GM21526 (cell line): Measurements from ENCODE around the gene HLCS.

Source experiments
- ATAC-seq: cut with Tn5 transposase; IDR thresholded peaks from one replicate; pipeline ENCODE4 v1.9.1; 2021; ENCODE audit warnings: moderate library complexity; ENCODE audit not compliant: unreplicated experiment, low FRiP score

The HLCS gene

GRCh38 chr21:36791180-36791579 lies 175.3 kb downstream of the HLCS start:
- no peak for ATAC-seq

- no peak for ATAC-seq
Observed at GRCh38 chr21:36790616-36791015, 175.9 kb downstream of the HLCS start.

- ATAC-seq, result no peak
Observed at GRCh38 chr21:36788120-36788638, 178.3 kb downstream of the HLCS start.

GRCh38 chr21:36786186-36786585 lies 180.3 kb downstream of the HLCS start:
- ATAC-seq, result no peak

- ATAC-seq, result no peak
Observed at GRCh38 chr21:36785615-36786014, 180.9 kb downstream of the HLCS start.

GRCh38 chr21:36784947-36785346 lies 181.5 kb downstream of the HLCS start:
- no peak for ATAC-seq

GRCh38 chr21:36783612-36784374 lies 182.7 kb downstream of the HLCS start:
- no peak for ATAC-seq

GRCh38 chr21:36780861-36781260 lies 185.6 kb downstream of the HLCS start:
- ATAC-seq, result no peak

- no peak for ATAC-seq
Observed at GRCh38 chr21:36776981-36777617, 189.4 kb downstream of the HLCS start.

GRCh38 chr21:36773995-36774394 lies 192.5 kb downstream of the HLCS start:
- no peak for ATAC-seq

- ATAC-seq, result no peak
Observed at GRCh38 chr21:36773117-36773516, 193.4 kb downstream of the HLCS start.

GRCh38 chr21:36769051-36769839 lies 197.2 kb downstream of the HLCS start:
- no peak for ATAC-seq

- no peak for ATAC-seq
Observed at GRCh38 chr21:36768496-36768895, 198.0 kb downstream of the HLCS start.

GRCh38 chr21:36767096-36767495 lies 199.4 kb downstream of the HLCS start:
- no peak for ATAC-seq

- ATAC-seq, result no peak
Observed at GRCh38 chr21:36766511-36766910, 200.0 kb downstream of the HLCS start.

GRCh38 chr21:36765229-36765628 lies 201.2 kb downstream of the HLCS start:
- no peak for ATAC-seq

GRCh38 chr21:36763305-36763704 lies 203.2 kb downstream of the HLCS start:
- ATAC-seq, result no peak

GRCh38 chr21:36762642-36763041 lies 203.8 kb downstream of the HLCS start:
- ATAC-seq, result no peak

GRCh38 chr21:36761685-36762084 lies 204.8 kb downstream of the HLCS start:
- ATAC-seq, result no peak

GRCh38 chr21:36759348-36760083 lies 207.0 kb downstream of the HLCS start:
- ATAC-seq, result no peak

- no peak for ATAC-seq
Observed at GRCh38 chr21:36757196-36757595, 209.3 kb downstream of the HLCS start.
